Bone marrow (tissue), 2 donors: ENCODE results near the gene AGER.
A peak's percentile ranks its signal among the peaks of the same experiment; 100 is the strongest.
"Not testable (repeated sequence)": the region's sequence is repeated elsewhere in the genome, so short reads cannot be mapped to it uniquely, and the experiment has no call there.

Experiments
- DNase-seq, 2 donors: peaks; one replicate each; lab custom pipeline; 2025; lab: John Stamatoyannopoulos, UW

The AGER gene

GRCh38 chr6:32148289-32149091 lies 35.6 kb downstream of the AGER start:
- DNase-seq, result peak in 1 of 2 donors; percentile 27

DNA sequence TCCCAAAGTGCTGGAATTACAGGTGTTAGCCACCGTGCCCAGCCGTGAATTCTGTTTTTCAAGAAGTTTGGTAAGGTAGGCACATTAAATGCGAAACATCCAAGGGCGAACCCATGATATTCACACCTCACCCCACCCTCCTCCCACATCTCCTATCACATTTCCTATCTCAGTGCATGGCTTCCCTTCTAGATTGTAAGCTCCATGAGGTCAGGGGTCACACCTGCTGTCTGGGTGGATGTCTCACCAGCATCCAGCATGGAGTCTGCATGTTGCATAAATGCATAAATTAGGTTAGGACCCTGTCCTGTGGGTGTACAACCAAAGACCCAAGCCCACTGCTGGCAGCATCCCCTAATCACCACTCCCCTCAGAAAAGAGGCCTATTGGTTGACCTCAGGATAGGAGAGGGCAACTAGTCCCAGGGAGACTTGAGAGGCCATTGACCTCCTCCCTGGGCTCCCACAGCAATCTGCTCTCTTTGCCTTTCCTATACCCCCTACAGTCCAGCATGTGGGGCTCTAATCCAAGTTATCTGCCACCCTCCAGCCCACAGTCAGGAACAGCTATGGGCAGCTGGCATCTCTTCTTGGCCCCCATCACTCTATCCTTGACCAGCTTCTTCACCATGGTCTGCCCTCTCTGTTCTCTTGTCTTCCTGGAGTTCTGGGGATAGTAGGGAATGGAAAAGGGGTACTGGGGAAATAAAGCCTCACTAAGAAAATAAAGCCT lies 36.5 kb downstream of the AGER start:
- DNase-seq, result no peak

GRCh38 chr6:32146687-32147086 lies 37.4 kb downstream of the AGER start:
- DNase-seq, result no peak

DNA sequence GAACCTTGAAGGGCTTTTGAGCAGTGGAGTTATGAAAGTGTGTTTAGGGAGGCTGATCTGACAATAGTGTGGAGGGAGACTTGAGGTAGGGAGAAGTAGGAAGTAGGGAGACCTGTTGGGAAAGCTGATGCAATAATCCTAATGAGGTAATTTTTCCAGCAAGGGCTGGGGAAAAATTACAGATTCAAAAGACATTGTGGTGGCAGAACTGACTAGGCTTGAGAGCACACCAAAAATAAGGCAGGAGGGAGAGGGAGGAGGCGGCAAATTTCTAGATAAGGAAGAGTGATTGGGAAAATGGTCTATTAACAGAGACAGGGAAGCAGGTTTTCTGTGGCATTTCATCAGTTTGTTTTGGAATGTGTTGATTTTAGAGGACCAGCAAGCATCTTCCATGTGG lies 37.8 kb downstream of the AGER start:
- DNase-seq, result no peak

- not testable (repeated sequence) for DNase-seq
Measured at GRCh38 chr6:32144238-32144637, 39.8 kb downstream of the AGER start.

- DNase-seq, result no peak
Measured at GRCh38 chr6:32140420-32141046, 43.5 kb downstream of the AGER start.

DNA sequence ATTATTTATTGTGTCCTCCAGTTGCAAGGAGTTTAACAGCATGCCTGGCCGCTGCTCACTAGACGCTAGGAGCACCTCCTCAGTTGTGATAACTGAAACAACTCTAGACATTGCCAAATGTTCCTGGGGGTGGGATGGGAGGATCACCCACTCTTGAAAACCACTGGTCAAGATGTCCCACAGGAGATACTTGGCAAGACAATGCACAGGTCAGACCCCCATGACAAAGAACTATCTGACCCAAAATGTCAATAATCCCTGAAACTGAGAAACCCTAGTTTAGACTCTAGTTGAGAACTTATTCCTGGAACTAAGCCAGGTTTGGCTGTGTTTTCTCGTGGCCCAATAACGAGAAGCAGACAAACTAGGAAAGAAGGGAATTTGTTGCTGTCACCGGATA lies 44.5 kb downstream of the AGER start:
- DNase-seq, result no peak

GRCh38 chr6:32137454-32137853 lies 46.6 kb downstream of the AGER start:
- no peak for DNase-seq

DNA sequence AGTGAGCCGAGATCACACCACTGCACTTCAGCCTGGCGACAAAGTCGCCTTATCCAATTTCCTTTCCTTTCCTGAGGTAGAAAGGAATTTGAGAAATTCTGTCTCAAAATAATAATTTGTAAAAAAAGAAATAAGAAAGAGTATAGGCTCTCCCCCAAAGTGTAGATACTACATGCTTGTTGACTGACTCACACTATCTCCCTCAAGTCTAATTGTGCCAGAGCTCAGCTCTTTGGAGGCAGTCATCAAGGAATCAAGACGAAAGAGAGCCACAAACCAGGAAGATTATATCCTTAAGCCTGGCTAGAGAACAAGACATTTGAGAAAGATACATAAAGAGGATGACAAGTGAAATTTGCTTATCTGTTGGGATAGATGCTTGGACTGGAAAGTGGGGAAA lies 50.3 kb downstream of the AGER start:
- DNase-seq, result no peak

DNA sequence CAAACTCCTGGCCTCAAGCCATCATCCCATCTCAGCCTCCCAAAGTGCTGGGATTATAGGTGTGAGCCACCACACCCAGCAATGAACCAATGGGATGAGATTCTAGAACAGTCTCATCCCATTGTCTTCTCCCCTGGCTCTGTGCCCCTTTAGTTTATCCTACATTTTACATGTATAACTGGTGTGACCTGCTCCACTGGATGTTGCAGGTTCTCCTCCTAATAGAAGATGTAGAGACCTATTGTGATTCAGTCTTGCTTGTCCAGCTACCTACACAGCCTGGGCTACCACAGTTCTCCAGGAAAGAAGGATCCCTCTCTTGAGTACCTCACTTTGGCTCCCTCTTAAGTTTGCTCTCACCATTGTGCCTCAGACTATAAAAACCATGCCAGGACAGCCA lies 51.9 kb downstream of the AGER start:
- no peak for DNase-seq

- DNase-seq, result no peak
Measured at GRCh38 chr6:32131439-32131948, 52.6 kb downstream of the AGER start.
